ENCODE measurements around the gene GLT8D2.
A peak's percentile ranks its signal among the peaks of the same experiment; 100 is the strongest.

GLT8D2 gene

DNA sequence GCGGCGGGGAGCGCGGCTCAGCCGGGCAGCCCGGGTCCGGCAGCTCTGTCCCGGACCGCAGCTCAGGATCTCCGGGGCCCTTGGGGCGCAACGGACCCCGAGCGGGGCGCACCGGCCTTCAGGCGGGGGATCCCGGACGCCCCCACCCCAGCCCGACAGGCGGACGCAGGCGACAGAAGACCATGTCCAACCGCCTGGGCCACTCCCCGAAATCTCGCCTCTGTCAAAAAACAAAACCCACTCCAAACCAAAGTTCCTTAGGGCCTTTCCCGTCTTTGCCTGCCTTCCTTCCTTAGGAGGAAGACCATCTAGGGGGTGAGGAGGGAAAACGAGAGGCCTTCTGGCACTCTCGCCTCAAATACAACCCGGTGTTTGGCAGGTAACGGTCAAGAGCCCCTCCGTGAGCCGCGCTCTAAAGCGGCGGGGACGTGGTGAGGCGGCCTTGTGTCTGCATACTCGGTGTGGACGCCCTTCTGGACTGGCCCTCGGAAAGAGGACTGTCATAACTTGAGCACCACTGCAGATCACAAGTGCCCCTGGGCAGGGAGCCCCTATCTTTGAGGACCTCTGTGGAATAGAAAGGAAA, 14.9 kb upstream of the GLT8D2 start:
- H3K4me3 ChIP-seq (ENCODE audit: low read depth, low read length) = peak overlapping the region; percentile 85
- TF ChIP-seq, protein P1, sequence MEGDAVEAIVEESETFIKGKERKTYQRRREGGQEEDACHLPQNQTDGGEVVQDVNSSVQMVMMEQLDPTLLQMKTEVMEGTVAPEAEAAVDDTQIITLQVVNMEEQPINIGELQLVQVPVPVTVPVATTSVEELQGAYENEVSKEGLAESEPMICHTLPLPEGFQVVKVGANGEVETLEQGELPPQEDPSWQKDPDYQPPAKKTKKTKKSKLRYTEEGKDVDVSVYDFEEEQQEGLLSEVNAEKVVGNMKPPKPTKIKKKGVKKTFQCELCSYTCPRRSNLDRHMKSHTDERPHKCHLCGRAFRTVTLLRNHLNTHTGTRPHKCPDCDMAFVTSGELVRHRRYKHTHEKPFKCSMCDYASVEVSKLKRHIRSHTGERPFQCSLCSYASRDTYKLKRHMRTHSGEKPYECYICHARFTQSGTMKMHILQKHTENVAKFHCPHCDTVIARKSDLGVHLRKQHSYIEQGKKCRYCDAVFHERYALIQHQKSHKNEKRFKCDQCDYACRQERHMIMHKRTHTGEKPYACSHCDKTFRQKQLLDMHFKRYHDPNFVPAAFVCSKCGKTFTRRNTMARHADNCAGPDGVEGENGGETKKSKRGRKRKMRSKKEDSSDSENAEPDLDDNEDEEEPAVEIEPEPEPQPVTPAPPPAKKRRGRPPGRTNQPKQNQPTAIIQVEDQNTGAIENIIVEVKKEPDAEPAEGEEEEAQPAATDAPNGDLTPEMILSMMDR (IDR thresholded peaks at IDR 0.05; ENCODE audit: low read depth, low read length) = no peak
- H3K36me3 ChIP-seq = peaks cover 38% of the 10 kb centered on the region
- no peaks in the 10 kb centered on the region for H3K9me3 ChIP-seq (ENCODE audit: severe bottlenecking)
- peak; percentile 30 for DNase-seq
- no peaks in the 10 kb centered on the region for H3K27me3 ChIP-seq (ENCODE audit: insufficient read depth, low read depth, severe bottlenecking)
- peak overlapping the region; percentile 98 for H3K27ac ChIP-seq

DNA sequence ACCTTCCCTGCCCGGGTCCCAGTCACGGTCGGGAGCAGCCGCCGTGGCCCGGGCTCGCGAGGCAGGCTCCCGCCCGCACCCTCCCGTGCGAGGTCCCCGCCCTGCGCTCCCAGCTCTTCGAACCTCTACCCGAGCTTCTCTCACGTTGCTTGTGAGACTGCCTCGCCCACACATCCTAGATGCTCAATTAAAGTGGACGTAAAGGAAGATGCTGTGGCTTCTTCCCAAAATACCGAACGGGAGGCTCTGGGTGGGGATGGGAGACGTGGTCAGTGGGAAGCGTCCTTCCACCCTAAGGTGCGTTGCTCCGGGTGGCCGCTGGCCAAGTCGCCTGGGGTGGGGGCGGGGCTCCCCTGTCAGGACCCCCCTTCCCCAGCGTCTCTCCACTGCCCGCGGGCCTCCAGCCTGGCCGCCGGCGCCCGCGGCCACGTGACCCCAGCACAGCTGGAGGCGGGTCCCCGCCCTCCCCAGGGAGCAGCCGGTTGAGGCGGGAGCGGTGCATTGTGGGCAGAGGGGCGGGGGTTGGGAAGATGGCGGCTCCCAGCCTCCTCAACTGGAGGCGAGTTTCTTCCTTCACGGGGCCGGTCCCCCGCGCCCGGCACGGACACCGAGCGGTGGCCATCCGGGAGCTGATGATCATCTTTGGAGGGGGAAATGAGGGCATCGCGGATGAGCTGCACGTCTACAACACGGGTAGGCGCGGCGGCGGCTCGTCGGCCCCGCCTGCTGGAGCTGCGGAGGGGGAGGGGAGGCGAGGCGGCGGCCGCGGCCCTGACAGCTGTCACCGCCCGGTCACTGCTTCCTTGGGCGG, 14.2 kb upstream of the GLT8D2 start, which contains the start of gene HCFC2:
Gene HCFC2, plus strand, starts transcription at position 501 of the 811 bp plus-strand sequence. Its CDS starts 30 bp downstream, at position 531.
- Histone ChIP-seq H3K4me3 (ENCODE audit: low read depth, low read length) (peak within 1 kb of the TSS; percentile 85), H3K27ac (peak within 1 kb of the TSS; percentile 98)
- TF ChIP-seq, protein P1 (IDR thresholded peaks at IDR 0.05; ENCODE audit: low read depth, low read length) = no peak

DNA sequence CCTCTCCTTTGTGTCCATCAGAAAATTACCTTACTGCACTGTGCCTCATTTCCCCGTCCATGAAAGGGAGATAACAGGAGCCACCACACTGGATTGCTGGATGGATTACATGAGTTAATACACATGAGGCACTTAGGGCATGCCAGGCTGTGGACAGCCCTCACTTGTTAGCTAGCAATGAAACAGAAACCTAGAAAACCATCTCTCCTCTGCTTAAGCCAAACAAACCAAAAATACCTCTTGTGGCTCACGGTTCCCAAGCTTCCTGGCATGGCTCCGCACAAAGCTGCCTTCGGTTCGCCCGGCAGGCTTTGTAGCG, 13.7 kb upstream of the GLT8D2 start:
- Histone ChIP-seq H3K9me3 (ENCODE audit: severe bottlenecking) (no peaks in the 10 kb centered on the region), H3K27me3 (ENCODE audit: insufficient read depth, low read depth, severe bottlenecking) (no peaks in the 10 kb centered on the region), H3K36me3 (peaks cover 27% of the 10 kb centered on the region), H3K27ac (peak overlapping the region; percentile 98), H3K4me3 (ENCODE audit: low read depth, low read length) (peak overlapping the region; percentile 85)
- TF ChIP-seq, protein P1 (IDR thresholded peaks at IDR 0.05; ENCODE audit: low read depth, low read length) = no peak
- no peak for DNase-seq

More for the DNA sequence above, 14.2 kb upstream of the GLT8D2 start, which contains the start of gene HCFC2:
- no peaks in the 10 kb centered on the region for H3K27me3 ChIP-seq (ENCODE audit: insufficient read depth, low read depth, severe bottlenecking)
- DNase-seq = peak; percentile 94
- H3K36me3 ChIP-seq = peaks cover 33% of the 10 kb centered on the region
- H3K9me3 ChIP-seq (ENCODE audit: severe bottlenecking) = no peaks in the 10 kb centered on the region

DNA sequence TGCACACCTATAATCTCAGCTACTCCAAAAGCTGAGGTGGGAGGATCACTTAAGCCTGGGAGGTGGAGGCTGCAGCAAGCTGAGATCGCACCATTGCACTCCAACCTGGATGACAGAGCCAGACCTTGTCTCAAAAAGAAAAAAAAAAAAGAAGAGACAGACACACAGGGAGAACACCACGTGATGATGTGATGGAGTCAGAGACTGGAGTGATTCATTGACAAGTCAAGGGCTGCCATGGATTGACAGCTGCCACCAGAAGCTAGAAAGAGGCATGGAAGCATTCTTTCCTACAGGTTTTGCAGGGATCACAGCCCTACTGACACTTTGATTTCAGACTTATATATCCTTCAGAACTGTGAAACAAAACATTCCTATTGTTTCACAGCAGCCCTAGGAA, 10.8 kb upstream of the GLT8D2 start:
- TF ChIP-seq, protein P1 (IDR thresholded peaks at IDR 0.05; ENCODE audit: low read depth, low read length) = no peak
- H3K9me3 ChIP-seq (ENCODE audit: severe bottlenecking) = no peaks in the 10 kb centered on the region
- peaks cover 12% of the 10 kb centered on the region; the same call in 1 of the 2 replicates for H3K36me3 ChIP-seq
- no peaks in the 10 kb centered on the region for H3K27me3 ChIP-seq (ENCODE audit: insufficient read depth, low read depth, severe bottlenecking)
- H3K27ac ChIP-seq = no peak overlapping the region
- no peak overlapping the region for H3K4me3 ChIP-seq (ENCODE audit: low read depth, low read length)
- no peak for DNase-seq

DNA sequence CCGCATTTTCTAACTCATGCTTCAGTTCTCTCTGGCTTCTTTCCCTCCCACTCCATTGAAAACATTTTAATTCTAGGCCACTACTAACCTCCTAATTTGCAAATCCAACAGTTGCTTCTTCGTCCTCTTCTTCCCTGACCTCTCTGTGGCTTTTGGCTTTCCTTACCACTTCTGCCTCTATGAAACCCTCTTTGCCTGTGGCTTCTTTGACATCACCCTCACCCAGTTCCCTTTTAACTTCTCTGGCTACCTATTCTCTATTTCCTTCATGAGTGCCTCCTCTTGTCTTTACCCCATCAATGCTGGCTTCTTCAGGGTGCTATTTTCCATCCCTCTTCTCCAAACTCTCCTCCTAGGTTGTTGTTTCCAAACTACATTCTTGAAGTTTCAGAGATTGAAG, 10.0 kb upstream of the GLT8D2 start:
- no peak overlapping the region for H3K27ac ChIP-seq
- TF ChIP-seq, protein P1 (IDR thresholded peaks at IDR 0.05; ENCODE audit: low read depth, low read length) = no peak
- peaks cover 11% of the 10 kb centered on the region; the same call in 1 of the 2 replicates for H3K36me3 ChIP-seq
- DNase-seq = no peak
- no peak overlapping the region for H3K4me3 ChIP-seq (ENCODE audit: low read depth, low read length)
- no peaks in the 10 kb centered on the region for H3K27me3 ChIP-seq (ENCODE audit: insufficient read depth, low read depth, severe bottlenecking)
- no peaks in the 10 kb centered on the region for H3K9me3 ChIP-seq (ENCODE audit: severe bottlenecking)
